NCI-H1092 treated with DMSO at 0.1 percent for 48 hours (cell line): Measurements from ENCODE around the gene TBC1D4.
"Not testable (repeated sequence)": the region's sequence is repeated elsewhere in the genome, so short reads cannot be mapped to it uniquely, and the experiment has no call there.

Experiments
- DNase-seq: peaks from one replicate; lab custom pipeline; 2025; lab: John Stamatoyannopoulos, UW

The TBC1D4 gene

DNA sequence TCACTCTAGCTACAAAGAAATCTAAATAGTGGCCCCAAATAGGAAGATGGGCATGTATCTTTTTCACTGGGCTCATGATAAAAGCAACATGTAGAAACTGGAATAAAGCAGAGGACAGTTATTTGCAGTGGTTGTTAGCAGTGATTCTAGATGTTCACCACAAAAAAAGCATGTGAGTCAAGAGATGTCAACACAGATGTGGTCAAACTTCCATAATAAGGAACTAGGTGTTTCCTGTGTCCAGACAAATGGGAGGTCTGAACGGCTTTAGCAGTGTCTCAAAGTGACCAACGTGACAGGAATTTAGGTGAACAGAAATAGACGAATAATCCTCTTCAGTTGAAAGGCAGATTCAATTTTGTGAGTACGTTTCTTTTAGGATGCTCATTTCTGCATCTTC lies 162.7 kb downstream of the TBC1D4 start:
- no peak for DNase-seq

- no peak for DNase-seq
Measured at GRCh38 chr13:75318138-75318833, 163.7 kb downstream of the TBC1D4 start.

- DNase-seq = no peak
Measured at GRCh38 chr13:75316427-75316826, 165.5 kb downstream of the TBC1D4 start.

DNA sequence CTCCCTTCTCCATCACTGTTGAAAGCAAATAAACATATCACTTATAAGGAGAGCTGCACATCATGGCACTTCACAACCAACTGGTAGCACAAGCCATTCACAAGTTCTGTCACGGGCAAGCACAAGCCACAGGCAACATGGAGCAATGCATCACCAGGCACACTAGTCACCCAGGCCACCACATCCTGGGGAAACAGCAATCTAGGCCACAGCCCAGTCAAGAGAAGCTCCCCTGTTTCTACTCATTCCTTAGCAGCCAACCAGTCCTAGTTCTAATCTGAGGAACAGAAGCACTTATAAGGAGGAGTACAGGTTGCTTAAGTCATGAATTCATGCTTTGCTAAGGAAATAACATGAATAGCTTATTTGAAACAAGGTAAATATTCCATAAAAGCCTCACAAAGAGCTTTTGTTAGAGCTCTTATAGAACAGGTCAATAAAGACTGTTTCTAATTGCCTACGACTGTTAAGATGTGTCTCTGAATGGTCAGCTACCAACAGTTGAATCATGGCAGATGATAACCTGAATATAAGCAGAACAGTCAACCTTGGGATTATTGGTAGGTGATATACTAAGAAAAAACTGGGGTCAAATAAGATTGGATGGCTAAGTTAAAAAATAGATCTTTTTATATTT lies 169.0 kb downstream of the TBC1D4 start:
- no peak for DNase-seq

GRCh38 chr13:75309981-75310580 lies 171.9 kb downstream of the TBC1D4 start:
- no peak for DNase-seq

- no peak for DNase-seq
Measured at GRCh38 chr13:75308222-75308621, 173.7 kb downstream of the TBC1D4 start.

- DNase-seq = no peak
Measured at GRCh38 chr13:75307370-75307949, 174.5 kb downstream of the TBC1D4 start.

DNA sequence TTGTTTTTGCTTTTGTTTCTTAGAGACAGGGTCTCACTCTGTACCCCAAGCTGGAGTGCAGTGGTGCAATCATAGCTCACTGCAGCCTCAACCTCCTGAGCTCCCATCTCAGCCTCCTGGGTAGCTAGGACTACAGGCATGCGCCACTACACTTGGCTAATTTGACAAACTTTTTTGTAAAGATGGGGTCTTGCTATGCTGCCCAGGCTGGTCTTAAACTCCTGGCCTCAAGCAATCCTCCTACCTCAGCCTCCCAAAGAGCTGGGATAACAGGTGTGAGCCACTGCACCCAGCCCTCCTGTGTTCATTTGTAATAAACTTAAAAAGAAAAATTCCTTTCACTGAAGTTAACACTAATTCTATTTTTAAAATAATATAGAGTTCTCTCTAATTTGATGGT lies 175.0 kb downstream of the TBC1D4 start:
- DNase-seq = not testable (repeated sequence)

DNA sequence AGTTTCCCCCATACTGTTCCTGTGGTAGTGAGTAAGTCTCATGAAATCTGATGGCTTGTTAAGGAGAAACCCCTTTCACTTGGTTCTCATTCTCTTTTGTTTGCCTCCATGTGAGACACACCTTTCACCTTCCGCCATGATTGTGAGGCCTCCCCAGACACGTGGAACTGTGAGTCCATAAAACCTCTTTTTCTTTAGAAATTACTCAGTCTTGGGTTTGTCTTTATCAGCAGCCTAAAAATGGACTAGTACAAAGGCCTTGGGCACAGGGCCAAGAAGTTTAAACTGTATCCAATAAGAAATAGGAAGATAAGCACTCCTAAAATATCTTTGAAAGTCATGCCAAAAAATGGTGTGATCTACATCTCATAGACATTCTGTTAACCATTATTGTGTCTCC lies 176.9 kb downstream of the TBC1D4 start:
- no peak for DNase-seq

GRCh38 chr13:75303263-75303662 lies 178.7 kb downstream of the TBC1D4 start:
- DNase-seq = no peak

- DNase-seq = no peak
Measured at GRCh38 chr13:75302071-75302698, 179.8 kb downstream of the TBC1D4 start.

GRCh38 chr13:75299913-75300862 lies 181.8 kb downstream of the TBC1D4 start:
- no peak for DNase-seq

DNA sequence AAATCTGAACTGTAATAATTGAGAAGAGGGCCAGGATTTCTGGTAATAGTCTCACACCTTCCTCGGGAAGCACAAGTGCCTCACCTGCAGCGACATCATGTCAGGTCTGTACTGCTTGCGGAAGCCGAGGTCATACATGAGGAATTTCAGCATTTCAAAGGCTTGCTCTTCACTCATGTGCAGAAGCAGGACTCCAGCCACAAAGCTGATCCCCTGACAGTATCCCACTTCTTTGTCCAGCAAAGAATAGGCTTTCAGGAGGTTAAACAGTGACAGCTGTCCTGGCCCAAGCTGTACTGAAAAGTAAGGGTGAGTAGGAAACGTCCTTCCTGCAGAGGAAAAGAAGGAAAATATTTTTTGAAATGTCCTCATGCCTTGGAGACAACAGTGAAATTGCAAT lies 182.7 kb downstream of the TBC1D4 start:
- DNase-seq = no peak

DNA sequence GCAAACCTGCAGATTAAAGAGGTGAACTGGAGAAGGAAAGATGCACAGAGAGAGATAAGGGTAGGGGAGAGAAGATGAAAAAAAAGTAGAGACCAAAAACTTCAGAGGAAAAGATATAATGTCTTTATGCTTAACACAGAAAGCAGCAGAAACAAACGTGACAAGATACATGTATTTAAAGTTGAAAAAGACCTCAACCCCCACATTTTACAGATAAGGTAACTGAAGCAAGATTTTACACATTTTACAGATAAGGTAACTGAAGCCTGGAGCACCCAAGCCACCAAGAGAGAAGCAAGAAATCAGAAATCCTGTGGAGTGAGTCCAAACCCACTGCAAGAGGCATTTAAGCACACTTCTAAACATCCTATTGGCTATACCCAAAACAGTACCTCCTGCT lies 185.3 kb downstream of the TBC1D4 start:
- no peak for DNase-seq

GRCh38 chr13:75295201-75295600 lies 186.8 kb downstream of the TBC1D4 start:
- no peak for DNase-seq

GRCh38 chr13:75294110-75294509 lies 187.9 kb downstream of the TBC1D4 start:
- no peak for DNase-seq

DNA sequence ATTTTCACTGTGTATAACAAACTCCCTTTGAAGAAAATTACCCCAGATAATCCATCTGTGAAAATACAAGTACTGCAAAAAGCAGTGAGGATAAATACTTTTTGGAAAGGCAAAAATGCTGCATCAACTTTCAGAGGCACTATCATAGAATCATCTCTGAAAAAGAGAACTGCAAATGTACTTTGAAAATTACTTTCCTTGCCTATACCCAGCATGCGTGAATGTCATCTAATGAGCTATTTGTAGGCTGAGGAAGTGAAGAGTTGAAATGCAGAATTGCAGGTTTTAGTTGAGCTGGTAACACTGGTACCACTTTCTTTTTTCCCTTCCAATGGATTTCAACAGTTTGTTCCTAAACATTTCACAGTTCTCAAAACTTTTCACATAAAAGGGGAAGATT lies 196.7 kb downstream of the TBC1D4 start:
- no peak for DNase-seq

DNA sequence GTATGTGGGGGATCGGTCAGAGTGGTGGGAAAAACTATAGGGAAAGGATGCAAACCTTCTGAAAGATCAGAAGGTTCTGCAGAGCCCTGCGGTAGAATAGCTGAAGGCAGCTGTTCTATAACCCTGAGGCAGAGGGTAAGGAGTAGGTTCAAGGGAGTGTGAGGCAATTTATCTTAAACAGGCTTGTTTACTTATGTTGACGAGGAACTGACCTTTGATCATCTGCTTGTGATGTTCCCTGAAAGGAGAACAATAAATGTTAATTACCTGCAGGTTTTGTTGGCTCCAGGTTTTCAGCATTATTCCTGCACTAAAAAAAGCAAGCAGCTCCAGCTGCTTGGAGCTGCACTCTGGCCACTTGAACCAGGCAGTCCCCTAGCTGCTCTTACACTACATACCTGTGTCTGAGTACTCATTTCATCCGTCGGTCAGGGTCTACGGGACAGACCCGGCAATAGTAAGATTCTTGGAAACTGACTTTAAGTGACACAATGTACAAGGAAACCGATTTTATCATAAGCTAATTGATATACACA lies 202.1 kb downstream of the TBC1D4 start:
- no peak for DNase-seq

DNA sequence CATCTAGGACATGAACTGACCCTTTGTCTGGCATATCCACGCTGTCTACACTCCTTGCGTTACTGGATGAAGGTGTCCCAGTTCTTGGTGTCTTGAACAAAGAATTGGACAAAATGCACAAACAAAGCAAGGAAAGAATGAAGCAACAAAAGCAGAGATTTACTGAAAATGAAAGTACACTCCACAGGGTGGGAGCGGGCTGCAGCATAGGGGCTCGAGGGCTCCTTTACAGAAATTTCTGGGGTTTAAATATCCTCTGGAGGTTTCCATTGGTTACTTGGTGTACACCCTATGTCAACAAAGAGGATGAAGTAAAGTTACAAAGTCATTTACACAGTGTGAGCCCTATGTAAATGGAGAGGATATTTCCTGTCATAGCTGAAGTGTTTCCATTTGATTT lies 208.3 kb downstream of the TBC1D4 start:
- DNase-seq = not testable (repeated sequence)

- DNase-seq = no peak
Measured at GRCh38 chr13:75271846-75272245, 210.1 kb downstream of the TBC1D4 start.

DNA sequence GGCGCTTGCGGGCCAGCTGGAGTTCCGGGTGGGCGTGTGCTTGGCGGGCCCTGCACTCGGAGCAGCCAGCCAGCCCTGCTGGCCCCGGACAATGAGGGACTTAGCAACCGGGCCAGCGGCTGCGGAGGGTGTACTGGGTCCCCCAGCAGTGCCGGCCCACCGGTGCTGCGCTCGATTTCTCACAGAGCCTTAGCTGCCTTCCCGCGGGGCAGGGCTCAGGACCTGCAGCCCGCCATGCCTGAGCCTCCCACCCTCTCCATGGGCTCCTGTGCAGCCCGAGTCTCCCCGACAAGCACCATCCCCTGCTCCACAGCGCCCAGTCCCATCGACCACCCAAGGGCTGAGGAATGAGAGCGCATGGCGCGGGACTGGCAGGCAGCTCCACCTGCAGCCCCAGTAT lies 213.5 kb downstream of the TBC1D4 start:
- DNase-seq = not testable (repeated sequence)
